T-helper 1 cell treated with Interleukin-12 subunit alpha and Interleukin-12 subunit beta and Interleukin-4 antibody, amounts not matched to agents 30 μg/mL and 1 μg/mL, for 36 hours (primary cell): ENCODE data around the gene C16orf95.

Source experiments
- H3K27ac Mint-ChIP-seq: one replicate; pipeline ENCODE4 v1.8.0; 2021; ENCODE audit warnings: mild to moderate bottlenecking, mixed read lengths
- H3K27me3 Mint-ChIP-seq: one replicate; pipeline ENCODE4 v1.8.0; 2021; ENCODE audit warnings: low read depth, mixed read lengths
- H3K36me3 Mint-ChIP-seq: one replicate; pipeline ENCODE4 v1.8.0; 2021; ENCODE audit warnings: low read depth, mixed read lengths
- H3K4me1 Mint-ChIP-seq: one replicate; pipeline ENCODE4 v1.8.0; 2021; ENCODE audit warnings: low read depth, mixed read lengths
- H3K4me3 Mint-ChIP-seq: one replicate; pipeline ENCODE4 v1.8.0; 2021; ENCODE audit warnings: mild to moderate bottlenecking, moderate library complexity, mixed read lengths
- H3K9me3 Mint-ChIP-seq: one replicate; pipeline ENCODE4 v1.8.0; 2021; ENCODE audit warnings: mixed read lengths

Gene C16orf95

DNA sequence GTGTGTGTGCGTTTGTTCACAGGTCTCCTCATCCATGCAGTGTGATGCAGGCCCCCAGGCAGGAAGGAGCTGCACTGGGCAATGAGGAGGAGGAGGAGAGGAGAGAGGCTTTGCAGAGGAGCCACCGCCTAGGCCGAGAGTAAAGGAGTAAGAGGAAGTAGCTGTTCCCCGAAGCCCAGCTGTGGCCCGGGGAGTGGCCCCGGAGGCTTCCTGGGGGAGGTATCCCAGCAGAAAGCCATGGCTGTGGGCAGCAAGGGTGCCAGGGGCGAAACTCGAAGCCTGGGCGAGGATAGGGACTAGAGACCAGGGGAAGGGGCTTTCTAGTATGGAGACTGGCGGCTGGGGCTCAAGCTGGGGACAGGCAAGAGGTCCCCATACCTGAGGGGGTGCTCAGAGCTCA, 12.2 kb downstream of the C16orf95 start:
- H3K27me3 Mint-ChIP-seq: no peaks in the 10 kb centered on the region
- no peaks in the 10 kb centered on the region for H3K9me3 Mint-ChIP-seq
- H3K4me1 Mint-ChIP-seq: peaks cover 32% of the 10 kb centered on the region
- H3K36me3 Mint-ChIP-seq: peaks cover 7% of the 10 kb centered on the region
- H3K27ac Mint-ChIP-seq: peak overlapping the region; percentile 61
- H3K4me3 Mint-ChIP-seq: no peak overlapping the region

DNA sequence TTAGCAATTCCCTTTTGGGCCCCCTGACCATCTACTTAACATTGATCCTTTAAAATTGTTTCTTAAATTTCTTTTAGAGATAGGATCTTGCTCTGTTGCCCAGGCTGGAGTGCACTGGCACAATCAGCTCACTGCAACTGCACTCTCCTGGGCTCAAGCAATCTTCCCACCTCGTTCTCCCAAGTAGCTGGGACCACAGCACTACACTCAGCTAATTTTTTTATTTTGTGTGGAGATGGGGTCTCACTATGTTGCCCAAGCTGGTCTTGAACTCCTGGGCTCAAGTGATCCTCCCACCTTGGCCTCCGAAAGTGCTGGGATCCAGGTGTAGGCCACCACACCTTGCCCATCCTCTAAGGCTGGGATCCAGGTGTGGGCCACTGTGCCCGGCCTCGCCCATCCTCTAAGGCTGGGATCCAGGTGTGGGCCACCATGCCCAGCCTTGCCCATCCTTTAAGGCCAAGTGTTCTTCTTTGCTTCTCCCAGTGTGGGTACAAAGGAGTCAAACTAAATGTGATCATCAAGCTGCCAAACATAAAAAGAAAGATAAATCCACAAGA, 13.2 kb downstream of the C16orf95 start:
- H3K9me3 Mint-ChIP-seq: no peaks in the 10 kb centered on the region
- H3K4me1 Mint-ChIP-seq: peaks cover 34% of the 10 kb centered on the region
- peak overlapping the region; percentile 83 for H3K27ac Mint-ChIP-seq
- no peak overlapping the region for H3K4me3 Mint-ChIP-seq
- H3K27me3 Mint-ChIP-seq: no peaks in the 10 kb centered on the region
- H3K36me3 Mint-ChIP-seq: peaks cover 7% of the 10 kb centered on the region

DNA sequence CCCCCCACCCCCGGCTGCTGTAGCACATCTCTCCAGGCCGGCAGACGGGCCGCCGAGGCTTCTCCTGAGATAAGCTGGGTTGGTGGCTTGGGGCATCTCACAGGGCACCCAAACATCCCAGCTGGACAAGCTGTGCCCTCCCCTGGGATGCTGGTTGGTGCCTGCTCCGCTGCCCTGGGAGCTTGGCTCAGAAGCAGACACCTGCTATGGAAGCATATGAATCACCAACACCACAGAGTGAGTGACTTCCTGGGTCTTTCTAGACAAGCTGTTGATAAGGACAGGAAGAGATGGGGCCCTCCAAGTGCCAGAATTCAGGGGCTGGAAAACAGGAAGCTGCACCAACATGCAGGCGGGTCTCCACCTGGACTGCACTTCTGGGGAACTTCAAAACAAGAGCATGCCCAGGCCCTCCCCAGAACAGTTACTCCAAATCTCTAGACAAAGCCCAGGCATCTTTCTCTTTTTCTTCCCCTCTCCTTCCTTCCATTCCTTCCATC, 13.7 kb downstream of the C16orf95 start:
- H3K36me3 Mint-ChIP-seq: peaks cover 3% of the 10 kb centered on the region
- H3K27ac Mint-ChIP-seq: peak overlapping the region; percentile 83
- H3K27me3 Mint-ChIP-seq: no peaks in the 10 kb centered on the region
- peaks cover 28% of the 10 kb centered on the region for H3K4me1 Mint-ChIP-seq
- H3K4me3 Mint-ChIP-seq: peak overlapping the region; percentile 25
- H3K9me3 Mint-ChIP-seq: no peaks in the 10 kb centered on the region

- H3K36me3 Mint-ChIP-seq: peaks cover 9% of the 10 kb centered on the region
- H3K9me3 Mint-ChIP-seq: no peaks in the 10 kb centered on the region
- peaks cover 19% of the 10 kb centered on the region for H3K4me1 Mint-ChIP-seq
- H3K27ac Mint-ChIP-seq: no peak overlapping the region
- H3K27me3 Mint-ChIP-seq: no peaks in the 10 kb centered on the region
- no peak overlapping the region for H3K4me3 Mint-ChIP-seq
These were observed 18.2 kb downstream of the C16orf95 start for GRCh38 chr16:87298857-87299465.

- Mint-ChIP-seq H3K27me3 (no peaks in the 10 kb centered on the region), H3K27ac (no peak overlapping the region), H3K4me3 (no peak overlapping the region), H3K36me3 (peaks cover 9% of the 10 kb centered on the region), H3K4me1 (peaks cover 12% of the 10 kb centered on the region), H3K9me3 (no peaks in the 10 kb centered on the region)
These were observed 19.1 kb downstream of the C16orf95 start for GRCh38 chr16:87297918-87298631.

DNA sequence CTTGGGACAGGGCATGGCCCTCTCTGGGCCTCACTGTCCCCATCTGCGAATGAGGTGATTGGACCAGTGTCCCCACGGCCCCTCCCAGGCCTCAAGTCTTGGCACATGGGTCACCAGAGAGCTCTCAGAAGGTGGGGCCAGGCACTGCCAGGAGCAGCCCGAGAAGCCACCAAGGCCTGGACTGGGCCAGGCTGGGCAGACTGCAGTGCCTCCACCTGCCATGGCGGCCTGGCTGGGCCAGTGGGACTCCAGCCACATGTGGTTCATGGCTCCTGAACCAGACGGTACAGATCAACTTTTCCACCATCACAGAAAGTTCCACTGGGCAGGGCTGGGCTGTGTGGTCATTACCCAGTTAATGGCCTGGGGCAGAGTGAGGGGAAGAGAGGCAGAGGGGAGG, 19.8 kb downstream of the C16orf95 start:
- Mint-ChIP-seq H3K27ac (no peak overlapping the region), H3K9me3 (peaks cover 3% of the 10 kb centered on the region), H3K27me3 (no peaks in the 10 kb centered on the region), H3K4me3 (no peak overlapping the region), H3K4me1 (peaks cover 8% of the 10 kb centered on the region), H3K36me3 (peaks cover 12% of the 10 kb centered on the region)

GRCh38 chr16:87295661-87296531, 21.3 kb downstream of the C16orf95 start:
- Mint-ChIP-seq H3K4me3 (no peak overlapping the region), H3K36me3 (peaks cover 17% of the 10 kb centered on the region), H3K27me3 (no peaks in the 10 kb centered on the region), H3K9me3 (peaks cover 11% of the 10 kb centered on the region), H3K27ac (no peak overlapping the region), H3K4me1 (peaks cover 5% of the 10 kb centered on the region)

GRCh38 chr16:87295259-87295658, 21.9 kb downstream of the C16orf95 start:
- Mint-ChIP-seq H3K27ac (no peak overlapping the region), H3K36me3 (peaks cover 15% of the 10 kb centered on the region), H3K9me3 (peaks cover 11% of the 10 kb centered on the region), H3K4me1 (peaks cover 5% of the 10 kb centered on the region), H3K27me3 (no peaks in the 10 kb centered on the region), H3K4me3 (no peak overlapping the region)

GRCh38 chr16:87293990-87294389, 23.2 kb downstream of the C16orf95 start:
- H3K4me1 Mint-ChIP-seq: peaks cover 3% of the 10 kb centered on the region
- no peaks in the 10 kb centered on the region for H3K27me3 Mint-ChIP-seq
- H3K4me3 Mint-ChIP-seq: no peak overlapping the region
- peaks cover 11% of the 10 kb centered on the region for H3K9me3 Mint-ChIP-seq
- peaks cover 15% of the 10 kb centered on the region for H3K36me3 Mint-ChIP-seq
- H3K27ac Mint-ChIP-seq: no peak overlapping the region

DNA sequence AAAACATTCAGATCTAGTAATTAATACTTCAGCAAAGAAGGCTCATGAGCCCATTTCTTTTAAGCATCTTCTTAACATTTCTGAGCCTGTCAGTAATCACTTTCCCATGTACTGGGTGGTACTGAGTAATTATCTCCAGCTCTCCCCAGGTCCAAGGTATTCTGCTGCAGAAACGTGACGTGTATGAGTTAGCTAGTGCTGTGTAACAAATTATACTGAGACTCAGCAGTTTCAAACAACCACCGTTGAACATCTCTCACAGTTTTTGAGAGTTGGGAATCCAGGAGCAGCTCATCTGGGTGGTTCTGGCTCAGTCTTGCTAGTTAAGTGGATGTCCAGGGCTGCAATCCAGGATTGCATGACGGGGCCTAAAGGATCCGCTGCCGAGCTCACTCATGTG, 25.2 kb downstream of the C16orf95 start:
- H3K4me1 Mint-ChIP-seq: no peaks in the 10 kb centered on the region
- no peaks in the 10 kb centered on the region for H3K27me3 Mint-ChIP-seq
- peaks cover 11% of the 10 kb centered on the region for H3K9me3 Mint-ChIP-seq

DNA sequence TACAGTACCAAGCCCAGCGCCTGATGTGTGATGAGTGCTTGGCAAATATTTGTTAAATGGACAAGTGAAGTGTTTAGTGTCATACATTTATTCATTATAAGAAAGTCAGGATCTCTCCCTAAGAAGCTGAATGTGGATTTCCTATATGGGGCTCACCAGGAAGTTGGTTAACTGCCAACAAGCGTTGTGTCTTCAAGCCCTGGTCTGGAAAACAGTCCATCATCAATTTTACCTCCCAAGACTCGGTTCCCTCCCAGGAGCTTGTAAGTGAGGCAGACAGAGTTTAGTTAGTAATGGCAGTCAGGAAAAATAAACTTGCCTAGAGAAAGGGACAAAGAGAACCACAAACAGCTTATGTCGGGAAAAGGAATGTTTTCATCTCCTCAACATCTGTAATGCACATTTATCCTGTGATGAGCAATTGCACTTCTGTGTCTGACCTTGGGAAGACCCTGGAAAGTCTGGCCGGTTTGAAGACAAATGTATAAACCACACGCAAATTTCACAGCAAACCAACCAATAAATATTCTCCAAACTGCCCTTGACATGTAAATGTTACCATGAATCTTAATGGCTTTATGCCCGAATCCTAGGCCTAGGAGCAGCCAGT, 28.3 kb downstream of the C16orf95 start:
- Mint-ChIP-seq H3K4me3 (no peak overlapping the region), H3K36me3 (peaks cover 9% of the 10 kb centered on the region), H3K27me3 (no peaks in the 10 kb centered on the region), H3K27ac (no peak overlapping the region), H3K9me3 (peaks cover 16% of the 10 kb centered on the region), H3K4me1 (no peaks in the 10 kb centered on the region)

More for the DNA sequence above, 25.2 kb downstream of the C16orf95 start:
- no peak overlapping the region for H3K27ac Mint-ChIP-seq
- H3K36me3 Mint-ChIP-seq: peaks cover 13% of the 10 kb centered on the region
- H3K4me3 Mint-ChIP-seq: no peak overlapping the region

DNA sequence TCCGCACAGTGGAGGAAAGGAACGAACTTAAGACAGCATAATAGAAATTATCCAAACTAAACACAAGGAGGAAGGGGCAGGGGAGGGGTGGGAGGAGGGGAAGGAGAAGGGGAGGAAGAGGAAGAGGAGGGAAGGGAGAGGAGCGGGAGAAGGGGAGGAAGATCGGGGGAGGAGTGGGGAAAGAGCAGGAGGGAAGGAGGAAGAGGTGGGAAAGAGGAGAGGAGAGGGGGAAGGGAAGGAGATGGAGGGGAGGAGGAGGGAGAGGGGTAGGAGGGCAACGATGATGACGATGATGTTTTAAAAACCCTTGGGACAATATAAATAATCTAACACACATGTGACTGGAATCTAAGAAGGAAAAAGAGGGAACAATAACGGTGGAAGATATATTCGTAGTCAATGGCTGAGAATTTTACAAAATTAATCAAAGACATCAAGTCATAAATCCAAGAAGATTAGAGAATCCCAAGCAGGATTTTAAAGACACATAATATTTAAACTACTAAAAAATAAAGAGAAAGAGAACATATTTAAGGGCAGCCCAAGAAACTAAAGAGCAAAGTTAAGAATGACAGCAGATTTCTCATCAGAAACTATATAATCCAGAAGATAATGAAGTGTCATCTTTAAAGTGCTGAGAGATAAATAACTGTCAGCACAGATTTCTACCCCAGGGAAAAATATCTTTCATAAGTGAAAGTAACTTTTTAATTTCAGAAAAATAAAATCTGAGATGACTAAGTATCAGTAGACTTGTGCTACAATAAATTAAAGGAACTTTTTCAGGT, 30.2 kb downstream of the C16orf95 start:
- Mint-ChIP-seq H3K27me3 (no peaks in the 10 kb centered on the region), H3K36me3 (peaks cover 3% of the 10 kb centered on the region), H3K9me3 (peaks cover 10% of the 10 kb centered on the region), H3K4me3 (no peak overlapping the region), H3K27ac (no peak overlapping the region), H3K4me1 (no peaks in the 10 kb centered on the region)

DNA sequence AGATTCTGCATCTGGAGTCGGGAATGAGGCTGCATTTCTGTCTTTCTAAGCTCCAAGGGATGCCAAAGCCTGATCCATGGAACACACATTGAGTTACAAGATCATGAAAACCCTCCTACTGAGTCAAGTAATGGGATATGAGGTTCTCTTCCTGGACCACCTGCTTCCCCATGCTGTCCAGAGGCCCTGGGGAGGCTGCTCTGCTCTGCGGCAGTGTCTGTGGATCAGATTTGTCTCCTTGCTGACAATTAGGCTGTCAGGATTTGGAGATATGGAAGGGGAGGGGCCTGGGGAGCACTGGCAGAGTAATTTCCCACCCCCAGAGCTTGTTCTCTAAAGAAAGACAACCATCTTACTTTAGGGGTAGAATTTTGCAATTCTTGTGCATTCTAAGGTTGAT, 33.0 kb downstream of the C16orf95 start:
- Mint-ChIP-seq H3K4me1 (no peaks in the 10 kb centered on the region), H3K36me3 (no peaks in the 10 kb centered on the region), H3K4me3 (no peak overlapping the region), H3K9me3 (peaks cover 5% of the 10 kb centered on the region), H3K27ac (no peak overlapping the region), H3K27me3 (no peaks in the 10 kb centered on the region)
